Fibroblast of mammary gland (primary cell): ENCODE measurements around the gene AMIGO3.

ENCODE experiments used
- DNase-seq: peaks from one replicate; pipeline ENCODE4 v3.0.0-alpha.2; 2010; ENCODE audit warnings: low read depth
- H3K4me3 ChIP-seq: 2 replicates; pipeline ENCODE4 v1.5.1; 2011; ENCODE audit warnings: low read depth, mild to moderate bottlenecking, low read length, moderate library complexity; ENCODE audit not compliant: control insufficient read depth
- TF ChIP-seq, protein P1 (sequence below): conservative IDR thresholded peaks from 2 replicates; pipeline ENCODE4 v1.5.1; 2011; ENCODE audit warnings: low read depth, low read length, inconsistent platforms; ENCODE audit not compliant: control insufficient read depth, insufficient read depth

The AMIGO3 gene

GRCh38 chr3:49668414-49668797 is 51.1 kb downstream of the AMIGO3 start:
- TF ChIP-seq, protein P1, sequence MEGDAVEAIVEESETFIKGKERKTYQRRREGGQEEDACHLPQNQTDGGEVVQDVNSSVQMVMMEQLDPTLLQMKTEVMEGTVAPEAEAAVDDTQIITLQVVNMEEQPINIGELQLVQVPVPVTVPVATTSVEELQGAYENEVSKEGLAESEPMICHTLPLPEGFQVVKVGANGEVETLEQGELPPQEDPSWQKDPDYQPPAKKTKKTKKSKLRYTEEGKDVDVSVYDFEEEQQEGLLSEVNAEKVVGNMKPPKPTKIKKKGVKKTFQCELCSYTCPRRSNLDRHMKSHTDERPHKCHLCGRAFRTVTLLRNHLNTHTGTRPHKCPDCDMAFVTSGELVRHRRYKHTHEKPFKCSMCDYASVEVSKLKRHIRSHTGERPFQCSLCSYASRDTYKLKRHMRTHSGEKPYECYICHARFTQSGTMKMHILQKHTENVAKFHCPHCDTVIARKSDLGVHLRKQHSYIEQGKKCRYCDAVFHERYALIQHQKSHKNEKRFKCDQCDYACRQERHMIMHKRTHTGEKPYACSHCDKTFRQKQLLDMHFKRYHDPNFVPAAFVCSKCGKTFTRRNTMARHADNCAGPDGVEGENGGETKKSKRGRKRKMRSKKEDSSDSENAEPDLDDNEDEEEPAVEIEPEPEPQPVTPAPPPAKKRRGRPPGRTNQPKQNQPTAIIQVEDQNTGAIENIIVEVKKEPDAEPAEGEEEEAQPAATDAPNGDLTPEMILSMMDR = no peak
- H3K4me3 ChIP-seq = no peak overlapping the region
- DNase-seq = no peak

DNA sequence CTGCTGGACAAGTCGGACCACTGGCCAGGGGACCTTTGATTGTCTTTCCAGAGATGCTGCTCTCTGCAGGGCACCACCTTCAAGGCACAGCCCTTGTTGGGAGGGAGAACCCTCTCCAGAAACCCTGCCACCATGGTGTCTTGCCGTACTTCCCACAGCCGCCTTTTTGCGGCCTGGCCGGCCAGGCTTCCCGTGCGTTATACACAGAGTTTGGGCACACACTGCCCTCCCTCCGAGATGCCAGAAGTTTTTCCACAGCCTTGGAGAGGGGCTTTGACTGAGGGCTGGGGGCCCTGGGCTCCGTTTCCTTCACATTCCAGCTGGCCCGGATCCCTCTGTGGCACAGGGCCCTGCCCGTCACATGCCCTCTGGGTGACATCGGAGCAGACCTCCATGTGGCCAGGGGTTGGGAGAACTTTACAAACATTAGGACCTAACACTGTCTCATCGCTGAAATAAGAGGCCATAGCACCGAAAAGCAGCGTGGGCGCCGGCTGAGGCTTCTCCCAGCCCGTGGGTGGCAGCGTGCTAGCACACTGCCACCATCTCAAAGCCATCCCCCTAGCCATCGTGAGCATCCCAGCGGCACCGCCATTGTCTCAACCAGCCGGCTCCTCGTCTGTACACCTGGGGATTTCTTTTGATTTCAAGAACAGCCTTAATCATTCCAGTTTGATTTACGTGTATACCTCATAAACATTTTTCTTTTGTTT is 51.6 kb downstream of the AMIGO3 start:
- no peak overlapping the region for H3K4me3 ChIP-seq
- TF ChIP-seq, protein P1 = no peak
- no peak for DNase-seq
